Measurements from ENCODE around the gene HYAL3. TPM values are rescaled to one million over a fixed set of nuclear protein-coding genes. Genes with fewer than 3 reads are reported as not detected.
"Not testable (repeated sequence)": the region's sequence is repeated elsewhere in the genome, so short reads cannot be mapped to it uniquely, and the experiment has no call there.

HYAL3 gene
- total RNA-seq, 2 experiments from 2014 or later, result 6.0 to 6.8 TPM

GRCh38 chr3:50292159-50293078 lies 6.8 kb downstream of the HYAL3 start, which contains the start of gene IFRD2:
Gene IFRD2, minus strand, starts transcription at chr3:50292429. Its CDS starts 155 bp downstream, at chr3:50292274.
- Mint-ChIP-seq H3K4me1 (peaks cover 8% of the 10 kb centered on the region), H3K9me3 (no peaks in the 10 kb centered on the region), H3K27me3 (no peaks in the 10 kb centered on the region), H3K27ac (peak within 1 kb of the TSS; percentile 94), H3K4me3 (peak within 1 kb of the TSS; percentile 97), H3K36me3 (peaks cover 12% of the 10 kb centered on the region)
- peak; percentile 97 for DNase-seq

GRCh38 chr3:50290161-50290641 lies 9.0 kb downstream of the HYAL3 start:
- Mint-ChIP-seq H3K4me1 (peaks cover 8% of the 10 kb centered on the region), H3K9me3 (no peaks in the 10 kb centered on the region), H3K36me3 (peaks cover 22% of the 10 kb centered on the region), H3K4me3 (peak overlapping the region; percentile 97), H3K27me3 (no peaks in the 10 kb centered on the region), H3K27ac (no peak overlapping the region)
- no peak for DNase-seq

GRCh38 chr3:50289130-50289529 lies 10.1 kb downstream of the HYAL3 start:
- H3K4me3 Mint-ChIP-seq, result no peak overlapping the region
- no peaks in the 10 kb centered on the region for H3K27me3 Mint-ChIP-seq
- H3K27ac Mint-ChIP-seq, result no peak overlapping the region
- H3K4me1 Mint-ChIP-seq, result peaks cover 8% of the 10 kb centered on the region
- H3K36me3 Mint-ChIP-seq, result peaks cover 22% of the 10 kb centered on the region
- no peak for DNase-seq
- no peaks in the 10 kb centered on the region for H3K9me3 Mint-ChIP-seq

GRCh38 chr3:50288387-50289007 lies 10.7 kb downstream of the HYAL3 start:
- no peaks in the 10 kb centered on the region for H3K27me3 Mint-ChIP-seq
- DNase-seq, result no peak
- H3K4me1 Mint-ChIP-seq, result peaks cover 8% of the 10 kb centered on the region
- no peaks in the 10 kb centered on the region for H3K9me3 Mint-ChIP-seq
- peaks cover 22% of the 10 kb centered on the region for H3K36me3 Mint-ChIP-seq
- no peak overlapping the region for H3K4me3 Mint-ChIP-seq
- no peak overlapping the region for H3K27ac Mint-ChIP-seq

GRCh38 chr3:50287262-50287661 lies 11.9 kb downstream of the HYAL3 start:
- Mint-ChIP-seq H3K4me3 (no peak overlapping the region), H3K36me3 (peaks cover 22% of the 10 kb centered on the region), H3K27me3 (no peaks in the 10 kb centered on the region), H3K27ac (no peak overlapping the region), H3K4me1 (peaks cover 2% of the 10 kb centered on the region), H3K9me3 (no peaks in the 10 kb centered on the region)
- no peak for DNase-seq

GRCh38 chr3:50286322-50287227 lies 12.6 kb downstream of the HYAL3 start:
- DNase-seq, result no peak
- H3K9me3 Mint-ChIP-seq, result no peaks in the 10 kb centered on the region
- H3K36me3 Mint-ChIP-seq, result peaks cover 22% of the 10 kb centered on the region
- H3K27me3 Mint-ChIP-seq, result no peaks in the 10 kb centered on the region
- H3K4me3 Mint-ChIP-seq, result no peak overlapping the region
- no peak overlapping the region for H3K27ac Mint-ChIP-seq
- H3K4me1 Mint-ChIP-seq, result peaks cover 2% of the 10 kb centered on the region

GRCh38 chr3:50284121-50284520 lies 15.1 kb downstream of the HYAL3 start:
- DNase-seq, H3K4me1 Mint-ChIP-seq, H3K27me3 Mint-ChIP-seq, H3K9me3 Mint-ChIP-seq, H3K4me3 Mint-ChIP-seq, H3K27ac Mint-ChIP-seq: not testable (repeated sequence)
- peaks cover 15% of the 10 kb centered on the region for H3K36me3 Mint-ChIP-seq

- Mint-ChIP-seq H3K4me3 (no peak overlapping the region), H3K27me3 (peaks cover 31% of the 10 kb centered on the region), H3K36me3 (no peaks in the 10 kb centered on the region), H3K27ac (no peak overlapping the region), H3K4me1 (peaks cover 10% of the 10 kb centered on the region), H3K9me3 (no peaks in the 10 kb centered on the region)
- no peak for DNase-seq
These were observed 19.8 kb downstream of the HYAL3 start for GRCh38 chr3:50279255-50280016.

- DNase-seq, result no peak
- peaks cover 14% of the 10 kb centered on the region for H3K4me1 Mint-ChIP-seq
These were observed 20.4 kb downstream of the HYAL3 start, which contains the start of gene LSMEM2 for GRCh38 chr3:50278880-50279224. Gene LSMEM2, plus strand, starts transcription at chr3:50279087. Its CDS starts 27 bp downstream, at chr3:50279114.

GRCh38 chr3:50278123-50278879 lies 20.9 kb downstream of the HYAL3 start:
- Mint-ChIP-seq H3K4me3 (no peak overlapping the region), H3K27me3 (peaks cover 40% of the 10 kb centered on the region), H3K36me3 (no peaks in the 10 kb centered on the region), H3K27ac (no peak overlapping the region), H3K4me1 (peaks cover 14% of the 10 kb centered on the region), H3K9me3 (no peaks in the 10 kb centered on the region)
- no peak for DNase-seq

More at GRCh38 chr3:50278880-50279224, 20.4 kb downstream of the HYAL3 start, which contains the start of gene LSMEM2:
- Mint-ChIP-seq H3K27ac (no peak within 1 kb of the TSS), H3K4me3 (no peak within 1 kb of the TSS), H3K9me3 (no peaks in the 10 kb centered on the region), H3K36me3 (no peaks in the 10 kb centered on the region), H3K27me3 (peaks cover 37% of the 10 kb centered on the region)

- Mint-ChIP-seq H3K4me1 (peaks cover 20% of the 10 kb centered on the region), H3K4me3 (no peak overlapping the region), H3K36me3 (no peaks in the 10 kb centered on the region), H3K9me3 (no peaks in the 10 kb centered on the region), H3K27me3 (peaks cover 46% of the 10 kb centered on the region), H3K27ac (no peak overlapping the region)
- DNase-seq, result no peak
These were observed 22.5 kb downstream of the HYAL3 start for GRCh38 chr3:50276762-50277101.

GRCh38 chr3:50275996-50276761 lies 23.0 kb downstream of the HYAL3 start:
- DNase-seq, result peak; percentile 58
- Mint-ChIP-seq H3K4me1 (peaks cover 23% of the 10 kb centered on the region), H3K27ac (no peak overlapping the region), H3K36me3 (no peaks in the 10 kb centered on the region), H3K4me3 (peak overlapping the region; percentile 45), H3K27me3 (peaks cover 51% of the 10 kb centered on the region), H3K9me3 (no peaks in the 10 kb centered on the region)
